ENCODE data around the gene C20orf204. TPM values are rescaled to one million over a fixed set of nuclear protein-coding genes. Genes with fewer than 3 reads are reported as not detected.

C20orf204 gene
- total and polyA plus RNA-seq, 2 of the 4 experiments (the other 2 are of a cell fraction) = 0.09 to 0.18 TPM

DNA sequence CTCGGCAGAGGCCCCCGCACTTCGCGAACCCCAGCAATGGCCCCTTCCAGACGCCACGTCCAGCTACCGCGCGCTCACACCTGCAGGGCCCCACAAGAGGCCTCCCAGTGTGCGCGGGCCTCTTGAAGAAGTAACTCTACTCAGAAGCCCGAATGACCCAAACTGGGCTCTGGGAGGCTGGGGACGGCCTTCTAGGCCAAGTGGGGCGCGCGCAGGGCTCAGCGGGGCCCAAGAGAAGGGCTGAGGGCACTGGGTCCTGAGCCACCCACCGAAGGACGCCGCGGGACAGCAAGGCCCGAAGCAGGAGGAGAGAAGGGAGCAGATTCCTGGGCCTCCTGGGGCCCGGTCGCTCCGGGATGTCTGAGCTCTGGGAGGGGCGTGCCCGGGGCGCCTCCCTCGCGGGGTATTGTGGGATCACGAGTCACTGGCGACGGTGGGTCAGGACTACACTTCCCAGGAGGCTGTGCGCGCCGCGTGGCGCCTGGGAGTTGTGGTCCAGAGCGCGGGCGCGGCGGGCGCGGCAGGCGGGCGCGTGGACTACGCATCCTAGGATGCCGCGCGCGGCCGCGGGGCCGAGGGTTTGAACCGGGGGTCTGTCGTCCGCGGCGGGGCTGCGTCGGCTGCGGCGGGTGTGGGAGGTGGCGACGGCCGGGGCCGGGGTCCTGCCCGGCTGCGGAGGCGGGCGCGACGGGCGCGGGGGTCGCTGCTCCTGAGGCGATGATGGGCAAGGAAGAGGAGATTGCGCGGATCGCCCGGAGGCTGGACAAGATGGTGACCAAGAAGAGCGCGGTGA, 26.8 kb downstream of the C20orf204 start, which contains the start of gene TCEA2 (continued):
- TF ChIP-seq CHD1 (IDR thresholded peaks at IDR 0.05; ENCODE audit: low read depth, low read length) (no peak), RAD21 (IDR thresholded peaks at IDR 0.05; ENCODE audit: low read length) (no peak), RFX5 (IDR thresholded peaks at IDR 0.05; ENCODE audit: low read depth, low read length) (no peak)

- no peak overlapping the region for H3K18ac ChIP-seq (ENCODE audit: low read depth, low read length)
- H4K91ac ChIP-seq (ENCODE audit: insufficient read depth, low read depth, low read length) = peak overlapping the region; percentile 68
- peaks cover 15% of the 10 kb centered on the region for H4K20me1 ChIP-seq (ENCODE audit: insufficient read depth, low read length)
- H2AFZ ChIP-seq (replicated peaks; ENCODE audit: low read length, poor library complexity) = peak overlapping the region; percentile 97
- H3K4me1 ChIP-seq (ENCODE audit: control insufficient read depth, insufficient read depth, low read length) = peaks cover 27% of the 10 kb centered on the region
- H2BK120ac ChIP-seq (ENCODE audit: low read depth, low read length) = no peak overlapping the region; the same call in 1 of the 2 replicates
- ChIA-PET POLR2A (ENCODE audit: unreplicated experiment) (interaction anchor here (0.6 kb wide), 2 partner anchors 9 to 10 kb away, joined by 3 read pairs; no protein-coding TSS in a partner anchor), CTCF (interaction anchor here (1.5 kb wide), 1 partner anchor 83 kb away, joined by 3 read pairs; the partner anchor contains the start of gene PRPF6)
- peak overlapping the region; percentile 40; the same call in 1 of the 2 replicates for H3K56ac ChIP-seq (ENCODE audit: extremely low read depth, insufficient read depth, low read length)
- peak overlapping the region; percentile 90 for H3K4ac ChIP-seq (ENCODE audit: low read depth, low read length)
- ATAC-seq (ENCODE audit: low read depth) (peak; percentile 6), DNase-seq (no peak)
- H3K27me3 ChIP-seq (ENCODE audit: control insufficient read depth, insufficient read depth, low read length) = no peaks in the 10 kb centered on the region
- H3K9me1 ChIP-seq (ENCODE audit: insufficient read depth, low read length) = peaks cover 19% of the 10 kb centered on the region
- H3K23ac ChIP-seq (ENCODE audit: low read depth, low read length) = peak overlapping the region; percentile 82; the same call in 1 of the 2 replicates
- H3K9me3 ChIP-seq (ENCODE audit: control insufficient read depth, insufficient read depth, low read length) = no peaks in the 10 kb centered on the region
- peak overlapping the region; percentile 88 for H3K4me2 ChIP-seq (ENCODE audit: low read depth, low read length)
- no peaks in the 10 kb centered on the region for H3K36me3 ChIP-seq (ENCODE audit: control insufficient read depth, insufficient read depth, low read length)
- H3K27ac ChIP-seq (ENCODE audit: insufficient read depth, low read length) = peak overlapping the region; percentile 66
- H4K5ac ChIP-seq (ENCODE audit: low read depth, low read length) = no peak overlapping the region
- 0% methylated on average over 15 of the region's 51 CpGs; no CpG with 5 or more reads in 1 of the 2 experiments for WGBS, 2 experiments (ENCODE audit: extremely low coverage in 2 of 2, insufficient read length in 1 of 2)
- dilution Hi-C loops (cut with HindIII; ENCODE audit: low sequenced_read_pairs, unreplicated experiment) (no loop called here), in situ Hi-C loops (cut with MboI; ENCODE audit: low sequenced_read_pairs) (no loop called here), intact Hi-C loops (cut with micrococcal nuclease) (no loop called here)
- no TSS peak for BruUV-seq (replicated peaks)
- peak overlapping the region; percentile 58; the same call in 1 of the 3 replicates for H2BK15ac ChIP-seq (ENCODE audit: low read depth, low read length)
- H4K8ac ChIP-seq (ENCODE audit: low read depth in 2 of 2, low read length in 2 of 2) = peak overlapping the region; percentile 80 to 82; a peak in 3 of 4 replicates
- peak overlapping the region; percentile 62 for H2BK5ac ChIP-seq (ENCODE audit: low read depth, low read length, poor library complexity, severe bottlenecking)
- H3K9ac ChIP-seq (ENCODE audit: low read depth, low read length) = peak overlapping the region; percentile 92
- peak overlapping the region; percentile 99 for H2AK9ac ChIP-seq (replicated peaks; ENCODE audit: low read depth, low read length, poor library complexity)
- H3K79me1 ChIP-seq (ENCODE audit: low read depth in 1 of 2, low read length in 2 of 2) = peaks cover 10 to 38% of the 10 kb centered on the region in 2 experiments; a peak in 3 of 4 replicates
- H3K4me3 ChIP-seq (ENCODE audit: insufficient read depth, low read depth, low read length) = peak overlapping the region; percentile 87
- peak overlapping the region; percentile 85 for H2AK5ac ChIP-seq (ENCODE audit: low read depth, low read length)
- 0 out of 2 replicates have a peak overlapping the region, but pooled peaks have one; percentile 35 for H2BK20ac ChIP-seq (ENCODE audit: low read depth, low read length)
- peak overlapping the region; percentile 45 for H3K14ac ChIP-seq (replicated peaks; ENCODE audit: low read depth, low read length)
- TF ChIP-seq ELK1 (IDR thresholded peaks at IDR 0.05; ENCODE audit: borderline replicate concordance, low read depth, low read length) (no peak), POLR2A (IDR thresholded peaks at IDR 0.05; ENCODE audit: low read depth, low read length) (no peak), MXI1 (IDR thresholded peaks at IDR 0.05; ENCODE audit: borderline replicate concordance, low read depth, low read length) (no peak), RAD21 (IDR thresholded peaks at IDR 0.05; ENCODE audit: low read length) (no peak)
- TF ChIP-seq, protein P1, sequence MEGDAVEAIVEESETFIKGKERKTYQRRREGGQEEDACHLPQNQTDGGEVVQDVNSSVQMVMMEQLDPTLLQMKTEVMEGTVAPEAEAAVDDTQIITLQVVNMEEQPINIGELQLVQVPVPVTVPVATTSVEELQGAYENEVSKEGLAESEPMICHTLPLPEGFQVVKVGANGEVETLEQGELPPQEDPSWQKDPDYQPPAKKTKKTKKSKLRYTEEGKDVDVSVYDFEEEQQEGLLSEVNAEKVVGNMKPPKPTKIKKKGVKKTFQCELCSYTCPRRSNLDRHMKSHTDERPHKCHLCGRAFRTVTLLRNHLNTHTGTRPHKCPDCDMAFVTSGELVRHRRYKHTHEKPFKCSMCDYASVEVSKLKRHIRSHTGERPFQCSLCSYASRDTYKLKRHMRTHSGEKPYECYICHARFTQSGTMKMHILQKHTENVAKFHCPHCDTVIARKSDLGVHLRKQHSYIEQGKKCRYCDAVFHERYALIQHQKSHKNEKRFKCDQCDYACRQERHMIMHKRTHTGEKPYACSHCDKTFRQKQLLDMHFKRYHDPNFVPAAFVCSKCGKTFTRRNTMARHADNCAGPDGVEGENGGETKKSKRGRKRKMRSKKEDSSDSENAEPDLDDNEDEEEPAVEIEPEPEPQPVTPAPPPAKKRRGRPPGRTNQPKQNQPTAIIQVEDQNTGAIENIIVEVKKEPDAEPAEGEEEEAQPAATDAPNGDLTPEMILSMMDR (conservative IDR thresholded peaks at IDR 0.05; ENCODE audit: low read depth, low read length) = no peak
These were observed 27.6 kb downstream of the C20orf204 start for GRCh38 chr20:64063389-64064144.

Measured in IMR-90 (cell line).